WTC11 (cell line): Measurements from ENCODE around the gene FAM216B. TPM values are rescaled to one million over a fixed set of nuclear protein-coding genes. Genes with fewer than 3 reads are reported as not detected.

ENCODE experiments used
- ATAC-seq: fragments of 200-7000 bp; cut with Tn5 transposase; 2 replicates; pipeline ENCODE4 v1.10.0; 2021; ENCODE audit warnings: mild to moderate bottlenecking, moderate library complexity
- CTCF ChIA-PET: fragments of 300-600 bp; sonication (Branson Sonifier 250); formaldehyde crosslinking; loops from one replicate; lab custom pipeline; 2021; ENCODE audit warnings: antibody characterized with exemption; lab: Charles Lee
- POLR2A ChIA-PET: fragments of 350-600 bp; sonication (Branson Sonifier 250); formaldehyde crosslinking; loops from one replicate; lab custom pipeline; 2021; ENCODE audit warnings: antibody characterized with exemption; lab: Charles Lee
- DNase-seq: peaks from one replicate; pipeline ENCODE4 v3.0.0; 2021; ENCODE audit warnings: low spot score
- H3K27ac Mint-ChIP-seq: 2 replicates; pipeline ENCODE4 v1.8.0; 2021; ENCODE audit warnings: mixed read lengths
- H3K27me3 Mint-ChIP-seq: 2 replicates; pipeline ENCODE4 v1.8.0; 2021; ENCODE audit warnings: low read depth, mild to moderate bottlenecking, moderate library complexity, mixed read lengths
- H3K36me3 Mint-ChIP-seq: 2 replicates; pipeline ENCODE4 v1.8.0; 2021; ENCODE audit warnings: mixed read lengths
- H3K4me1 Mint-ChIP-seq: 2 replicates; pipeline ENCODE4 v1.8.0; 2022; ENCODE audit warnings: mixed read lengths
- H3K4me3 Mint-ChIP-seq: 2 replicates; pipeline ENCODE4 v1.8.0; 2021; ENCODE audit warnings: mild to moderate bottlenecking, moderate library complexity, mixed read lengths
- H3K9me3 Mint-ChIP-seq: 2 replicates; pipeline ENCODE4 v1.8.0; 2021; ENCODE audit warnings: mixed read lengths
- ATF3 ChIP-seq: sonication (generic); formaldehyde crosslinking; conservative IDR thresholded peaks from 2 replicates; pipeline ENCODE4 v1.8.1; 2022; ENCODE audit warnings: mild to moderate bottlenecking, missing genetic modification reagents
- ATF6 ChIP-seq: sonication (generic); formaldehyde crosslinking; IDR thresholded peaks from 2 replicates; pipeline ENCODE4 v1.8.1; 2023; ENCODE audit warnings: mild to moderate bottlenecking, missing genetic modification reagents
- CREB1 ChIP-seq: sonication (generic); formaldehyde crosslinking; IDR thresholded peaks from 2 replicates; pipeline ENCODE4 v1.8.0; 2023; ENCODE audit warnings: mild to moderate bottlenecking, missing genetic modification reagents
- E2F1 ChIP-seq: sonication (generic); formaldehyde crosslinking; IDR thresholded peaks from 2 replicates; pipeline ENCODE4 v1.8.0; 2022; ENCODE audit warnings: mild to moderate bottlenecking, missing genetic modification reagents
- ERG ChIP-seq: fragments of 250-450 bp; sonication (Bioruptor Pico); IDR thresholded peaks from 2 replicates; pipeline ENCODE4 v1.8.0; 2021; ENCODE audit warnings: mild to moderate bottlenecking
- ESRRA ChIP-seq: sonication (generic); formaldehyde crosslinking; IDR thresholded peaks from 2 replicates; pipeline ENCODE4 v1.8.1; 2022; ENCODE audit warnings: mild to moderate bottlenecking, missing genetic modification reagents, borderline replicate concordance
- ETV6 ChIP-seq: sonication (generic); formaldehyde crosslinking; IDR thresholded peaks from 2 replicates; pipeline ENCODE4 v1.8.1; 2022; ENCODE audit warnings: mild to moderate bottlenecking, missing genetic modification reagents
- FOXJ3 ChIP-seq: sonication (generic); formaldehyde crosslinking; IDR thresholded peaks from 2 replicates; pipeline ENCODE4 v1.9.0; 2021; ENCODE audit warnings: missing genetic modification reagents, mild to moderate bottlenecking, borderline replicate concordance
- IRF1 ChIP-seq: sonication (generic); formaldehyde crosslinking; IDR thresholded peaks from 2 replicates; pipeline ENCODE4 v1.8.0; 2023; ENCODE audit warnings: missing genetic modification reagents
- MYBL2 ChIP-seq: sonication (generic); formaldehyde crosslinking; IDR thresholded peaks from 2 replicates; pipeline ENCODE4 v1.8.1; 2023; ENCODE audit warnings: mild to moderate bottlenecking, moderate library complexity, missing genetic modification reagents
- NR2C2 ChIP-seq: sonication (generic); formaldehyde crosslinking; IDR thresholded peaks from 2 replicates; pipeline ENCODE4 v1.8.0; 2022; ENCODE audit warnings: mild to moderate bottlenecking, missing genetic modification reagents
- PREB ChIP-seq: sonication (generic); formaldehyde crosslinking; IDR thresholded peaks from 2 replicates; pipeline ENCODE4 v1.8.1; 2022; ENCODE audit warnings: mild to moderate bottlenecking, missing genetic modification reagents, moderate library complexity, borderline replicate concordance
- SP1 ChIP-seq: sonication (generic); formaldehyde crosslinking; conservative IDR thresholded peaks from 2 replicates; pipeline ENCODE4 v1.8.1; 2022; ENCODE audit warnings: missing genetic modification reagents
- STAT6 ChIP-seq: sonication (generic); formaldehyde crosslinking; conservative IDR thresholded peaks from 2 replicates; pipeline ENCODE4 v1.8.1; 2023; ENCODE audit warnings: mild to moderate bottlenecking, low read depth, missing genetic modification reagents, moderate library complexity
- TCF7 ChIP-seq: sonication (generic); formaldehyde crosslinking; IDR thresholded peaks from 2 replicates; pipeline ENCODE4 v1.8.0; 2022; ENCODE audit warnings: mild to moderate bottlenecking, low read depth, missing genetic modification reagents, moderate library complexity
- TEAD1 ChIP-seq: sonication (generic); formaldehyde crosslinking; IDR thresholded peaks from 2 replicates; pipeline ENCODE4 v1.8.0; 2022; ENCODE audit warnings: mild to moderate bottlenecking, missing genetic modification reagents
- TEAD4 ChIP-seq: sonication (generic); formaldehyde crosslinking; IDR thresholded peaks from 2 replicates; pipeline ENCODE4 v1.8.0; 2022; ENCODE audit warnings: mild to moderate bottlenecking, missing genetic modification reagents
- TP53 ChIP-seq: sonication (generic); formaldehyde crosslinking; IDR thresholded peaks from 2 replicates; pipeline ENCODE4 v1.8.1; 2023; ENCODE audit warnings: mild to moderate bottlenecking, missing genetic modification reagents
- USF1 ChIP-seq: sonication (generic); formaldehyde crosslinking; IDR thresholded peaks from 2 replicates; pipeline ENCODE4 v1.8.0; 2022; ENCODE audit warnings: mild to moderate bottlenecking, missing genetic modification reagents
- ZBTB21 ChIP-seq: sonication (generic); formaldehyde crosslinking; IDR thresholded peaks from 2 replicates; pipeline ENCODE4 v1.8.1; 2023; ENCODE audit warnings: mild to moderate bottlenecking, missing genetic modification reagents, borderline replicate concordance
- ZNF263 ChIP-seq: sonication (generic); formaldehyde crosslinking; IDR thresholded peaks from 2 replicates; pipeline ENCODE4 v1.8.1; 2022; ENCODE audit warnings: low read depth, mild to moderate bottlenecking, moderate library complexity, missing genetic modification reagents
- ZNF416 ChIP-seq: fragments of 250-450 bp; sonication (Bioruptor Pico); IDR thresholded peaks from 2 replicates; pipeline ENCODE4 v1.9.0; 2021; ENCODE audit warnings: mild to moderate bottlenecking, inconsistent platforms
- ZNF512 ChIP-seq: sonication (generic); formaldehyde crosslinking; IDR thresholded peaks from 2 replicates; pipeline ENCODE4 v1.8.1; 2022; ENCODE audit warnings: missing genetic modification reagents, borderline replicate concordance
- ZNF671 ChIP-seq: fragments of 250-450 bp; sonication (Bioruptor Pico); IDR thresholded peaks from 2 replicates; pipeline ENCODE4 v1.8.0; 2021; ENCODE audit warnings: mild to moderate bottlenecking
- total RNA-seq: library from RNA; stranded (reverse); gene quantifications from 3 replicates; pipeline ENCODE4 v1.2.3, GENCODE V29; 2021

FAM216B gene
- total RNA-seq, 1 experiment from 2014 or later, result not detected

- TF ChIP-seq STAT6 (CRISPR knock-in tag) (no peak), ESRRA (no peak), ZNF512 (no peak), ERG (CRISPR knock-in tag) (no peak), TP53 (CRISPR knock-in tag) (no peak), TEAD4 (CRISPR knock-in tag) (no peak), IRF1 (CRISPR knock-in tag) (no peak), CREB1 (no peak), TEAD1 (CRISPR knock-in tag) (no peak), ATF3 (CRISPR knock-in tag) (no peak), ZBTB21 (CRISPR knock-in tag) (no peak)
Measured at GRCh38 chr13:42820451-42820850, 39.1 kb downstream of the FAM216B start (continued).

GRCh38 chr13:42821437-42821836, 40.1 kb downstream of the FAM216B start:
- ATAC-seq, result no peak
- TF ChIP-seq SP1 (CRISPR knock-in tag) (no peak), ZNF263 (CRISPR knock-in tag) (no peak), PREB (no peak), MYBL2 (no peak), ZNF416 (CRISPR knock-in tag) (no peak), TCF7 (CRISPR knock-in tag) (no peak), USF1 (CRISPR knock-in tag) (no peak), FOXJ3 (CRISPR knock-in tag) (no peak), NR2C2 (no peak), ETV6 (CRISPR knock-in tag) (no peak), E2F1 (CRISPR knock-in tag) (no peak), ZNF671 (no peak), ATF6 (CRISPR knock-in tag) (no peak)

More at GRCh38 chr13:42821437-42821836, 40.1 kb downstream of the FAM216B start:
- Mint-ChIP-seq H3K36me3 (peaks cover 24% of the 10 kb centered on the region), H3K4me3 (no peak overlapping the region), H3K27me3 (no peaks in the 10 kb centered on the region; the same call in none of the 2 replicates), H3K4me1 (peaks cover 3% of the 10 kb centered on the region), H3K9me3 (peaks cover 31% of the 10 kb centered on the region), H3K27ac (no peak overlapping the region)
- no peak for DNase-seq
- CTCF ChIA-PET, result no interaction called here
- POLR2A ChIA-PET, result no interaction called here
